GM18511 (cell line): ENCODE data around the gene MAP7.

Experiments used
- ATAC-seq: cut with Tn5 transposase; IDR thresholded peaks from one replicate; pipeline ENCODE4 v1.9.1; 2021; ENCODE audit warnings: mild to moderate bottlenecking, moderate library complexity; ENCODE audit not compliant: unreplicated experiment

Gene MAP7

DNA sequence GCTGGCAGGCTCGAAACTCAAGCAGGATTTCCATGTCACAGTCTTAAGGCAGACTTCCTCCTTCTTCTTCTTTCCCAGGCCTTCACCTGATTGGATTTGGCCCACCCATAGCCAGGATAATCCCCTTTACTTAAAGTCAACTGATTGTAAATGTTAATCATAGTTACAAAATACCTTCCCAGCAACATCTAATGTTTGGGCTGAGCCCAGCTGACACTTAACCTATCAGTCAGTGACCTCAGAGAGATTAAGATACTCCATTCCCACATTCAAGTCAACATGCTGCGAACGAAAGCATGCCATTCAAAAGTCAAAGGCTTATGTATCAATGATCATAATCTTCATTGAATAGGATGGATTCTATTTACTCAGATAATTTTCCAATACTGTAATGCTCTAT, 16.0 kb downstream of the MAP7 start:
- ATAC-seq: no peak

GRCh38 chr6:136533487-136533886, 16.7 kb downstream of the MAP7 start:
- no peak for ATAC-seq

DNA sequence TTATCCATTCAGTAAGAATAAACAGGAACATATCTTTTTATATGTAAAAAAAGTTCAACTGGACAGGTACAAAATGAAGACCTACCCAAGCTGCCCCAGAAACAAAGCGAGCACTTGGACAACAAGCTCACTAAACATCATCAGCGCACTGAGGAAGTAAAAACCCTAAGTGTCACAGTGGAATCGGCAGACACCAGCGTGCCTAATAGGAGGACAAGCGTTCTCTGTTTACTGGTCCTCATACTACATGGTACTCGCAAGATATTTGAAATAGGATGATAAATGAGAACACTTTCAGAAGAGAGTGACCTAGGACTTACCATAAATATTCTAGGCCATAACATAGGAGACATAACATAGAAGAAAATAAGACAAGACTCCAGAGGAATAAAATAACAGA, 18.2 kb downstream of the MAP7 start:
- ATAC-seq: no peak

GRCh38 chr6:136529710-136530109, 20.5 kb downstream of the MAP7 start:
- no peak for ATAC-seq

GRCh38 chr6:136528477-136528876, 21.7 kb downstream of the MAP7 start:
- ATAC-seq: no peak

DNA sequence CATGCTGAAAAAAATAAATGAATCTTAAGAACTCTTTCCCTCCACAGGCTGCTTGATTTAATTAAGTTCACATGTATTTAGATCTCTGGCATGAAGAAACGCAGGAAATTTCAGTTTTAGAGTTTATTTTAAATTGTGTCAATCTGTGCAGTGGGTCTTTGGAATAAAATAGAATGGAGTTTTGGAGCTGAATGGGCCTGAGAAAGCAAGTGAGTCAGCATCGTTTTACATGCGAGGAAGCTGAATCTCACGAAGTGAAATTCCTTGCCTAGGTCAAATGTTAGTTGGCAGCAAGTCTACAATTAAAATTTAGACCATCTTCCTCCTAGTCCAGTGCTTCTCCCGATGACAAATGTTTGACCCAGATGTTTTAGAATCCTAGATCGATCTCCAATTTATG, 22.4 kb downstream of the MAP7 start:
- no peak for ATAC-seq

DNA sequence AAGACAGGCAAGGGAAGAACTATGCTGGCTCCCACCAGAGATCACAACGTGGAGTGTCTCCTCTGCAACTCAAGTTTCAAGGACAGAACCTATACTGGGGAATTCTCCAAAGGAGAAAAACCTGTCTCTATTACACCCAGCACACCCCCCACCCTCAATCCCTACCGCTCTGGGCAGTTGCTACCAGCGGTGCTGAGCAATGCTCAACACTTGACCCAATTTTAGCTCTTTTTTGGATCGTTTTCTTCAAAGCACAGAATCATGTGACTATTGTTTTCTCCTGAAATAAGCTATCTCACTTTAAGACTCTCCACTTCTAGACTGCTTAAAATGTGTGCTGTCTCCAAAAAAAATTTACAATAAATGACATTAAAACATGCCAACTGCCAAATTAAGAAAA, 23.3 kb downstream of the MAP7 start:
- no peak for ATAC-seq

DNA sequence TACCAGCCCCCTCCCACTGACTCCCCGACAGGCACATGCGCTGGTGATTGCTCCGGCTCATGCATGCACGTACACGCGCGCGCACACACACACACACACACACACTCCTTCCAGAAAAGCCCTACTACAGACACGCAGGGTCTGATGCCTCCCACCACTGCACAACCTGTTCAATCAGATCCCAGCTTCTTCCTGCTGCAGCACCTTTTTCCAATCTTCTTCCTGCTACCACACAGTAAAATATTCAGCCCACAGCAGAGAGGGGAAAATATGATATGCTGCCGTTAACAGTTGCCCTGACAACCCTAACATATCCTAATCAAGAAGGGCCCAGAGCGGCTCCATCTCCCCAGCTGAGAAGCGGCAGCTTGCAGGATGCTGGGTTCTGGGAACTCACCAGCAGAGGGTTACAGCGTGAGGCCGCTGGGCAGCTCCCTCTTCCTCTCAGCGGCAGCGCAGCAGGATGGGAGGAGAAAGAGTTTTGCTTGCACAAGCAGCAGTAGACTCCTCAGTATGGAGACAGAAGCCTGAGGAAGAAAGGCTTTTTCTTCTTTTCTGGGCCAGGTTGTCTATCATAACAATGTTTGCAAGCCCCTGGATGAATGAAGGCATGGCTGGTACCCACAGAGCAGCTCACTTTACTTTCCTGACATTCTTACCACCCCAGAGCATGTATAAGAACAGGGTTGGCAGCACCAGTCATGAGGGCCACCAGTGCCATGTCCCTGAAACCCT, 23.9 kb downstream of the MAP7 start:
- no peak for ATAC-seq

DNA sequence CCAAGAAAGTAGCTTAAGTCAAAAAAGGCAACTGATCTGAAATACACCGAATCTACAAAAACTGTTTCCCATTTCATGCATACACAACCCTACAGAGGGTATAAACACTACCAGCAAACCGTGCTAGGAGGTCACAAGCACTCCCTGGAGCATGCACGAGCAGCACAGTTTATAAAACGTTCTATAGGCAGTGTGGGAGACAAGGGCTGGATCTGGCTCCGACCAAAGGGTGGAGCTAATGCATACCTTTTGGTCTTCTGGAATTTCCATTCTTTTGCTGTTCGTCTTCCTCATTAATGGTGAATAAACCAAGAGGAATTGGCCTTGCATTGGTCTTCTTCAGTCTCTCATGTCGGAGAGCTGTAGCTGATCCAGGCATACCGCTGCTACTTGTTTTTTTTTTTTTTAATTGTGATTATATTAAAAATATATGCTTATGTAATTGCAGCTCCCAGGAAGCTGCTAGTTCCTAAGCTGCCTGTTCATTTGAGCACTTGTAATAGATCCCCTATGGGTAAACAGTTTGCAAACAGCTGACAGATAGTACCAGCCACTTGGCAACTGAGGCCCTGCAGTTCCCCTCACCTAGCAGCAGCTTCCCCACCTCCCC, 24.5 kb downstream of the MAP7 start:
- no peak for ATAC-seq

DNA sequence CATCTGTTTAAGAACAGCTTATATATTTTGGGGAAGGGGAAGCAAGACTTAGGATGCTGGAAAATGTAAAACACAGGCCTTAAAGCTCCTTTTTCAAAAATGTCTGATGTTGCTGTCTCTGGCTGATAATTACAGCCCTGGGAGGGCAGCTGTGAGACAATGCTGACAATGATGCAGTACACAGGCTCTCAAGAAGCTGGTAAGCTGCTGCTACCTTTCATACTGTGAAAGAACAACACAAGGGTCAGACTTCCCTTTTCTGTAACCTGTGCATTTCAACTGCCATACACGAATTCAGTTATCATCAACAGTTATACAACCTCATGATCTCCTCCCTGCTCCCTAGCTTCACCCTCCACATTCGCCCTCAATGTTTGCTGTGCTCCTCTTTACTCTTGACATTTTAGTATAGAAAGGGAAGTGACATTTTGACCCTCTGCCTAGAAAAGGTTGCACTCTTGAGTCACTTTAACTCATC, 25.2 kb downstream of the MAP7 start:
- no peak for ATAC-seq

DNA sequence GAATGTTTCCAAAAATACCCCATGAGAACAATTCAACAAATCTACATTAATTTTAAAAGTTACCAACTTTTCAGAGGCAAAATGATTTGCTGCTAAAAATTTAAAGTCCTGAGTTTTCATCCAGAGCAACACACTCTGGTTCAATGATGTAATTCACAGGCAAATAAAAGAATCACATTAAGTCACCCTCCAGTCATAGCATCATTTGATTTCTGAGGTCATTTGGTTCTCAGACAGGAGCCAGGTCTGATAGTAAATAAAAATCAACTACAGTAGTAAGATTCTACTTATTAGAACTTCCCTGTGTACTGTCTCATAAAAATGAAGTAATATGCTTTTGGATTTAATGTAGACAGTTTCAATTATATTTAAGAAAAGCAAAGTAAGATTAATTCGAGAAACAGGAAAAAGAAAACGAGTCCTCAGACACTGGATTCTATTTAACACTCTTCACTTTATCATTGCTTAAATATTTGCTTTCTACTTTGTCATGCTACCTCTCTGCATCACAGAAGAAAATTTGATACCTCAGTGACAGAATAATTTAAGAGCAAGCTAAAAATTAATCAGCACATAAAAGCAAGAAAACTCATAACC, 25.8 kb downstream of the MAP7 start:
- ATAC-seq: no peak

DNA sequence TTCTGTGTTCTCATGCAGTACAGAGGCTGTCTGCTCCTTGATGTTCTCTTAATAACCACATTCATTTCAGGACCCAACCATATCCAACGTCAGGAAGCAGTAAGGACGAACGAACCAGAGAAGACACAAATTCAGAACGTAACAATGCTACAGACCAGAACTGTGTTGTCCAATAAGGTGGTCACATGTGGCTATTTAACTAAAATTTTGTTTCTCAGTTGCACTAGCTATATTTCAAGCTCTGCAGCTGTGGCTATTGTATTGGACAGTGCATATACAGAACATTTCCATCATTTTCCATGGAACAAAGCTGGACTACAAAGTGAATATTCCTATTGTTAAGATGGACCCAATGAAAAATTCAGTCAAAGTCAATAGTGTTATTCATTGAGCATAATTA, 27.0 kb downstream of the MAP7 start:
- ATAC-seq: no peak

DNA sequence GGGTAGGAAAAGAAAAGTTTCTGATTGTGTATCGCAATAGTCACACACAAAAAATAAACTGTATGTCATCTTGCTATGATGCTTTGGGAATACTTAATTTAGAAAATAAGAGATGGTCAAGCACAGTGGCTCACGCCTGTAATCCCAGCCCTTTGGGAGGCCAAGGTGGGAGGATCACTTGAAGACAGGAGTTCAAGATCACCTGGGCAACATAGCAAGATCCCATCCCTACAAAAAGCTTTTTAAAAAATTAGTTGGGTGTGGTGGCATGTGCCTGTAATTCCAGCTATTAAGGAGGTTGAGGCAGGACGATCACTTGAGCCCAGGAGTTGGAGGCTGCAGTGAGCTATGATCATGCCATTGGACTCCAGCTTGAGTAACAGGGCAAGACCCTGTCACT, 27.6 kb downstream of the MAP7 start:
- ATAC-seq: no peak

DNA sequence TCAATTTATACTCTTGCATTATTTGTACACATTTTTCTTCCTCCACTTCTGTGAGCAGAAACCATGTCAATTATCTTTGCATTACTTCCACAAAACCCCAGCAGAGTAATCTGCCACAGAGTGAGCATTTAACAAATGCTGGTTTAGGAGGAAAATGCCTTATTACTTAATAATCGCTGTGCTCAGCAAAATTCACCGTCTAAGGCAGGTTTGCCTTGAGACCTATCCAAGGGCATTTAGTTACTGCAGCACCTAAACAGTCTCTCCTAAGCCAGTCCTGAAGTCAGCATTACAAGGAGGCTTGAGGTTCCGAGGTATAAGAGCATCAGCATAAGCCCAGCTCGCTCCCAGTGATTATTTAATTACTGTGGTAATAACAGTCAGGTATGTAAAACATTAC, 28.3 kb downstream of the MAP7 start:
- ATAC-seq: no peak

DNA sequence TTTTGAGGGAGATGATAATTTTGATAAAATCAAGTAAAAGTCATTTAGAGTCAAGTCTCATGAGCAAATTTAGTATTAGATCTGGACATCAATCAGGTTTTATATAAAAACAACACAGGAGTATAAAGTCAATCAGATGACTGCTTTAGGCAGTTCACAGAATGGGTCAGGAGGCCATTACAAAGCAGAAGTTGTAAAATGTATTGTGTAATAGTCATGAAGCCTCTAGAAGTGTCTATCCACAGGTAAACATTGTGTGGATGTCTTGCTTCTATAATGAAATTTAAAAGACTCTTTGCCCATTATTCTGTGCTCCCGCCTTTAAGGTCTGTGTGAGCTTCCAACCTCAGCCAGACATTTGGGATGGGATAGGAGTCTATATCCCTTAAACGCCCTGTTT, 28.8 kb downstream of the MAP7 start:
- no peak for ATAC-seq

DNA sequence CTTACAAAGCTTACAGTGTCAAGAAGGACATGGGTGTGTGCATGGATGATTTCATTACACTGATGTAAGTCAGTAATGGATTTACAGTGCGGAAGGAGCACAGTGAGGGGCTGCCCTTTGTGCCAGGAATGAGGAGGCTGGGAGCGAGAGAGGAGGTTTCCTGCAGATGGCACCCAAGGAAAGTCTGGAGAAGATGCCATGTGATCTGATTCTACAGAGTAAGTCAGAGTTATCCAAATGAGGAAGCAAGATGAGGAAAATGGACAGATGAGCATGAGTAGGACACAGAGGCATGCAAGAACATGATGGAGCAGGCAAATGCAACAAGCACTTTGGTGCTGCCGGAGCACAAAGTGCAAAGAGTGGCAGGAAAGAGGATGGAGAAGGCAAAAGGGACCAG, 29.7 kb downstream of the MAP7 start:
- ATAC-seq: no peak

DNA sequence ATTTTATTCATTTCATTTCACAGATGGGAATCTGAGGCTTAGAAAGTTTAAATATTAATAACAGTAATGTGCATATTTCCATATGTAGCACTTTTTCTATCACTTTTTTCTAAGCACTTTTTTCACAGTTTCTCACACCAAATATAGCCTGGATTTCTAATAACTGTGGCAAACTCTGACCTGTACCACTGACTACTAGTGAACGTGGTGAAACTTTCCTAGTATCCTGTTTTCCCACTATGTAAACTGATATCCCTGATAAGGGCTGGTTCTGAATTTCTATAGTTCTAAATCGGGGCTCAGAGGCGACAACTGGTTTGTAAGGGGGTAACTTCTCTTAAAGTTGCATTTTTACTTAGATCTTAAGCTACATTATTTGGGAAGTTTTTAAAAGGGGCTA, 32.6 kb downstream of the MAP7 start:
- ATAC-seq: no peak

DNA sequence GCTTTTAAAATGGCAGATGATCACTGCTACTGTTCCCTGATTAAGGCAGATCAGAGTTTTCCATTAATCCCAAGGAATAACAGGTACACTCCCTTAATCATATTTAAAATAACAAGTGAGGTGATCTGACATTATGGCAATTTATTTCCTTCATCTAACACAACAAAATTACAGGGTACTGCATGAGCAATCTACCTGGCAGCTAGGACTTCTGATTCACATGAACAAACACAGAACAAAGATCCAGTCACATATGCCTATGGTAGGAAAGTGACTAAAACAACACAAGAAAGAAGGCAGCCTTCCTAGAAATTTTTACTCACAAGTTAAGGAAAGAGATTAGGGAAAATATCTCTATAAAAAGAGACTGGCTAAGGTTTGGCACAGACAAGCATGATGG, 33.2 kb downstream of the MAP7 start:
- no peak for ATAC-seq

- ATAC-seq: no peak
Measured at GRCh38 chr6:136514591-136514990, 35.6 kb downstream of the MAP7 start.

GRCh38 chr6:136511926-136512325, 38.3 kb downstream of the MAP7 start:
- no peak for ATAC-seq

- no peak for ATAC-seq
Measured at GRCh38 chr6:136511397-136511796, 38.8 kb downstream of the MAP7 start.

DNA sequence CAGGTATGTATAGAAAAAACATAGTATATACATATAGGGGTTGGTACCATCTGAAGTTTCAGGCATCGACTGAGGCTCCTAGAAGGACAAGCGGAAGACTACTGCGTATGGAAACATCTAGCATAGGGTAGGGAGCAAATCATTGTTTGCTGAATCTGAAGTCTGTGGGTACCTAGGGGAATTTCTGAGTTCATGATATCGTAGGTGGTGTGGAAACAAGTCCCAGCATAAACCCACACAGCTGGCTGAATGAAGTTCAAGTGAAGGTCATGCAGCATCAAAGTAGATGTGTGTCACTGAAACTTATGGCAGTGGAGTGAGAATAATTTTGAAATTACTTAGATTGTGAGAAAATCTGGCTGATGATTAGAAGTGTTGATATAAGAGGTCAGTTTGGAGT, 39.4 kb downstream of the MAP7 start:
- no peak for ATAC-seq
